HEK293T (cell line): Measurements from ENCODE around the gene CLCF1.

ENCODE experiments used
- ARNT ChIP-seq: fragments of 450-650 bp; IDR thresholded peaks from 2 replicates; pipeline ENCODE4 v1.6.1; 2017; ENCODE audit warnings: mild to moderate bottlenecking
- BHLHE40 ChIP-seq: fragments of 450-650 bp; IDR thresholded peaks from 2 replicates; pipeline ENCODE4 v1.6.1; 2016; ENCODE audit warnings: mild to moderate bottlenecking, moderate library complexity, borderline replicate concordance
- ELF4 ChIP-seq: fragments of 450-650 bp; IDR thresholded peaks from 2 replicates; pipeline ENCODE4 v1.6.1; 2017; ENCODE audit warnings: antibody characterized with exemption
- FOXA1 ChIP-seq: fragments of 450-650 bp; IDR thresholded peaks from 2 replicates; pipeline ENCODE4 v1.6.1; 2016; ENCODE audit warnings: mild to moderate bottlenecking
- FOXK2 ChIP-seq: fragments of 450-650 bp; IDR thresholded peaks from 2 replicates; pipeline ENCODE4 v1.6.1; 2016; ENCODE audit warnings: mild to moderate bottlenecking
- FOXM1 ChIP-seq: fragments of 450-650 bp; IDR thresholded peaks from 2 replicates; pipeline ENCODE4 v1.6.1; 2017; ENCODE audit warnings: mild to moderate bottlenecking, borderline replicate concordance
- L3MBTL2 ChIP-seq: fragments of 450-650 bp; conservative IDR thresholded peaks from 2 replicates; pipeline ENCODE4 v1.6.1; 2016; ENCODE audit warnings: mild to moderate bottlenecking
- LEF1 ChIP-seq: fragments of 450-650 bp; IDR thresholded peaks from 2 replicates; pipeline ENCODE4 v1.6.1; 2017; ENCODE audit warnings: mild to moderate bottlenecking, borderline replicate concordance
- NFRKB ChIP-seq: fragments of 450-650 bp; IDR thresholded peaks from 2 replicates; pipeline ENCODE4 v1.6.1; 2016; ENCODE audit warnings: mild to moderate bottlenecking, moderate library complexity
- SP1 ChIP-seq: fragments of 450-650 bp; IDR thresholded peaks from 2 replicates; pipeline ENCODE4 v1.6.1; 2017
- SUZ12 ChIP-seq: fragments of 450-650 bp; IDR thresholded peaks from 2 replicates; pipeline ENCODE4 v1.6.1; 2016; ENCODE audit warnings: mild to moderate bottlenecking
- ZNF384 ChIP-seq: fragments of 450-650 bp; IDR thresholded peaks from 2 replicates; pipeline ENCODE4 v1.6.1; 2016

GRCh38 chr11:67317888-67318555 is 55.4 kb downstream of the CLCF1 start:
- TF ChIP-seq FOXM1: no peak
- no peak for TF ChIP-seq NFRKB
- TF ChIP-seq L3MBTL2: peak; percentile 66
- TF ChIP-seq FOXK2: no peak
- no peak for TF ChIP-seq LEF1
- TF ChIP-seq ARNT: no peak
- TF ChIP-seq ZNF384: no peak
- no peak for TF ChIP-seq BHLHE40
- no peak for TF ChIP-seq SUZ12
- TF ChIP-seq FOXA1: no peak
- no peak for TF ChIP-seq ELF4
- TF ChIP-seq SP1: no peak
